Measurements from ENCODE around the gene RALGDS. TPM values are rescaled to one million over a fixed set of nuclear protein-coding genes. Genes with fewer than 3 reads are reported as not detected.

Gene RALGDS
- polyA plus RNA-seq, 1 donor (not counting 4 experiments of a cell fraction or from before 2014, with no cell fraction given): 22.6 TPM

DNA sequence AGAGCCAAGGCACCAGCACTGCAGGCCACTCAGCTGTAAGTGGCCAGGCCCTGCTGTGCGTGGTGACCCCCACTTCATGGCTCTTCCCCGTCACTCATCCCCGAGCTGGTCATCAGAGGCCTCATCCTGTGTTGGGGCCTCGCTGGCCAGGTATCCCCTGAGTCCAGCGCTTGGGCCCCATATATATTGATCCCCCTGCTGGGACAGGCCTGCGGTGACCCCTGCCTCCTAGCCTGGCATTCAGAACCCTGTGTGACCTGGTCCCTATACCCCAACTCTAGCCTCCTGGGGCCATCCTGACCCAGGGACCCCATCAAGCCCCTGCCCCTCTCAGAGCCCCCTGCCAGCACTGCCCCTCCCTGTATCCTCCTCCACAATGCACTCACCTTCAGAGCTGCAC lies 30.0 kb upstream of the RALGDS start:
- Histone ChIP-seq H3K9me1 (ENCODE audit: control insufficient read depth, extremely low read depth, insufficient read depth, low read length) (no peaks in the 10 kb centered on the region), H3K4me3 (ENCODE audit: control insufficient read depth in 2 of 3, extremely low read depth in 1 of 3, insufficient read depth in 2 of 3, low read depth in 1 of 3, low read length in 3 of 3) (no peak overlapping the region), H3K9me3 (ENCODE audit: control insufficient read depth, low read depth, low read length) (no peaks in the 10 kb centered on the region), H3K9ac (ENCODE audit: control insufficient read depth, extremely low read depth, insufficient read depth, low read length) (no peak overlapping the region), H3K4me1 (ENCODE audit: control insufficient read depth, extremely low read depth, insufficient read depth, low read length) (peaks cover 12% of the 10 kb centered on the region), H3K27ac (ENCODE audit: control insufficient read depth, insufficient read depth, low read length) (no peak overlapping the region), H2AFZ (ENCODE audit: control insufficient read depth, low read length) (no peak overlapping the region), H3K36me3 (ENCODE audit: control insufficient read depth in 2 of 2, extremely low read depth in 1 of 2, insufficient read depth in 2 of 2, low read length in 2 of 2) (peaks cover 0 to 1% of the 10 kb centered on the region in 2 experiments), H3K79me2 (ENCODE audit: control insufficient read depth, insufficient read depth, low read length) (peaks cover 8% of the 10 kb centered on the region), H3K4me2 (ENCODE audit: control insufficient read depth, extremely low read depth, insufficient read depth, low read depth, low read length) (no peak overlapping the region), H3K27me3 (ENCODE audit: control insufficient read depth, extremely low read depth, insufficient read depth, low read length) (no peaks in the 10 kb centered on the region), H4K20me1 (ENCODE audit: control insufficient read depth, extremely low read depth, insufficient read depth, low read length) (no peaks in the 10 kb centered on the region)
- dilution Hi-C loops (cut with MboI; ENCODE audit: extremely low pct_ligation_motif_present, low sequenced_read_pairs): no loop called here
- no peak for DNase-seq (ENCODE audit: low read depth, low spot score)
- FAIRE-seq: no peak
- TF ChIP-seq, protein P1, sequence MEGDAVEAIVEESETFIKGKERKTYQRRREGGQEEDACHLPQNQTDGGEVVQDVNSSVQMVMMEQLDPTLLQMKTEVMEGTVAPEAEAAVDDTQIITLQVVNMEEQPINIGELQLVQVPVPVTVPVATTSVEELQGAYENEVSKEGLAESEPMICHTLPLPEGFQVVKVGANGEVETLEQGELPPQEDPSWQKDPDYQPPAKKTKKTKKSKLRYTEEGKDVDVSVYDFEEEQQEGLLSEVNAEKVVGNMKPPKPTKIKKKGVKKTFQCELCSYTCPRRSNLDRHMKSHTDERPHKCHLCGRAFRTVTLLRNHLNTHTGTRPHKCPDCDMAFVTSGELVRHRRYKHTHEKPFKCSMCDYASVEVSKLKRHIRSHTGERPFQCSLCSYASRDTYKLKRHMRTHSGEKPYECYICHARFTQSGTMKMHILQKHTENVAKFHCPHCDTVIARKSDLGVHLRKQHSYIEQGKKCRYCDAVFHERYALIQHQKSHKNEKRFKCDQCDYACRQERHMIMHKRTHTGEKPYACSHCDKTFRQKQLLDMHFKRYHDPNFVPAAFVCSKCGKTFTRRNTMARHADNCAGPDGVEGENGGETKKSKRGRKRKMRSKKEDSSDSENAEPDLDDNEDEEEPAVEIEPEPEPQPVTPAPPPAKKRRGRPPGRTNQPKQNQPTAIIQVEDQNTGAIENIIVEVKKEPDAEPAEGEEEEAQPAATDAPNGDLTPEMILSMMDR (optimal IDR thresholded peaks at IDR 0.05 in 1 of 3, IDR thresholded peaks at IDR 0.05 in 1 of 3, conservative IDR thresholded peaks at IDR 0.05 in 1 of 3; ENCODE audit: extremely low read depth in 1 of 3, insufficient read depth in 2 of 3, low read length in 3 of 3): no peak
- no peak for TF ChIP-seq EZH2 (IDR thresholded peaks at IDR 0.05; ENCODE audit: low read length)

DNA sequence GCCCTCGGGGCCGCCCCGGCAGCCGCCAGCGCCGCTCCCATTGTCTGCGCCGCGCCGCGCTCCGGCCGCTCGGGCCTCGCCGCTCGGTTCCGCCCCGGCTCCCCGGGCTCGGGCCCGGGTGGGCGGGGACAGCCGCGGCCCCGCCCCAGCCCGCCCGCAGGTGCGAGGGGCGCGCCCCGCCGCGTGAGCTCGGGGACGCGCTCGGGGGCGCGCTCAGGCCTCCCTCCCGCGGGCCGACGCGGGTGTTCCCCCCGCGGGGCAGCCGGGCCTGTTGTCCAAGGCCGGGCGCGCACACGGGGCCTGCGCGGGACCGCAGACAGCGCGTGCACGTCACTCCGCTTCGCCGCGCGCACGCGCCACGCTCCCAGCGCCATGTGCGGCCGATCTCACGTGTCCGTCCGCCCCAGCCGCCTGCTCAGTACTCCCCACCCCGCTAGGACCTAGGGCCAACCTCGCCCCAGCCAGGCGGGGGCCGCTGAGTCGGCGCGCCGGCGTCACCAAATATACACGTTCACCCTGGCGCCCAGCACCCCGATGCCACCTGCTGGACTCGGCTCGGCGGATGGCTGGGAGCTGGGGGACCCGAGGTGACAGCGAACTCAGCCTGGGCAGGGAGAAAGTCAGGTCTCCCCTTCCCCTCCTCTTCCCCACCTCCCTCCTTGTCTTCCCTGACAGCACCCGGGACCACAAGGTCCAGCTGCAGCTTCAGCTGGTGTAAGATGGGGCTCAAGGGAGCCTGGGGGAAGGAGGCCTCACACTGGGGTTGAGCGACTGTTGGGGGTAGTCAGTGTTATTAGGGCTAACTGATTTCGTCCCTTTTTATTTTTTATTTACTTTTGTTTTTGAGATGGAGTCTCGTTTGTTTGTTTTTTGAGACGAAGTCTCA lies 28.3 kb upstream of the RALGDS start:
- dilution Hi-C loops (cut with MboI; ENCODE audit: extremely low pct_ligation_motif_present, low sequenced_read_pairs): no loop called here
- Histone ChIP-seq H4K20me1 (ENCODE audit: control insufficient read depth, extremely low read depth, insufficient read depth, low read length) (peaks cover 11% of the 10 kb centered on the region), H3K36me3 (ENCODE audit: control insufficient read depth in 2 of 2, extremely low read depth in 1 of 2, insufficient read depth in 2 of 2, low read length in 2 of 2) (peaks cover 0 to 5% of the 10 kb centered on the region in 2 experiments), H3K9me3 (ENCODE audit: control insufficient read depth, low read depth, low read length) (no peaks in the 10 kb centered on the region), H3K79me2 (ENCODE audit: control insufficient read depth, insufficient read depth, low read length) (peaks cover 20% of the 10 kb centered on the region), H3K9ac (ENCODE audit: control insufficient read depth, extremely low read depth, insufficient read depth, low read length) (peak overlapping the region; percentile 98), H3K27me3 (ENCODE audit: control insufficient read depth, extremely low read depth, insufficient read depth, low read length) (no peaks in the 10 kb centered on the region), H2AFZ (ENCODE audit: control insufficient read depth, low read length) (peak overlapping the region; percentile 74), H3K4me2 (ENCODE audit: control insufficient read depth, extremely low read depth, insufficient read depth, low read depth, low read length) (peak overlapping the region; percentile 87), H3K27ac (ENCODE audit: control insufficient read depth, insufficient read depth, low read length) (peak overlapping the region; percentile 85), H3K4me1 (ENCODE audit: control insufficient read depth, extremely low read depth, insufficient read depth, low read length) (peaks cover 18% of the 10 kb centered on the region), H3K4me3 (ENCODE audit: control insufficient read depth in 2 of 3, extremely low read depth in 1 of 3, insufficient read depth in 2 of 3, low read depth in 1 of 3, low read length in 3 of 3) (peak overlapping the region; percentile 38 to 93 (median 87)), H3K9me1 (ENCODE audit: control insufficient read depth, extremely low read depth, insufficient read depth, low read length) (no peaks in the 10 kb centered on the region)
- DNase-seq (ENCODE audit: low read depth, low spot score) (no peak), FAIRE-seq (no peak)
- TF ChIP-seq, protein P1 (optimal IDR thresholded peaks at IDR 0.05 in 1 of 3, IDR thresholded peaks at IDR 0.05 in 1 of 3, conservative IDR thresholded peaks at IDR 0.05 in 1 of 3; ENCODE audit: extremely low read depth in 1 of 3, insufficient read depth in 2 of 3, low read length in 3 of 3): peak in 1 of 3 experiments; percentile 40
- no peak for TF ChIP-seq EZH2 (IDR thresholded peaks at IDR 0.05; ENCODE audit: low read length)
